GM23338 (cell line): ENCODE results near the gene ALMS1. TPM values are rescaled to one million over a fixed set of nuclear protein-coding genes. Genes with fewer than 3 reads are reported as not detected.
"Not testable (repeated sequence)": the region's sequence is repeated elsewhere in the genome, so short reads cannot be mapped to it uniquely, and the experiment has no call there.

Experiments used
- ATAC-seq: fragments of 200-7000 bp; cut with Tn5 transposase; 3 replicates; pipeline ENCODE4 v1.9.1; 2020
- DNase-seq: peaks from one replicate; pipeline ENCODE4 v3.0.0-alpha.2; 2015; ENCODE audit warnings: low spot score
- H2AFZ ChIP-seq: fragments of 200-600 bp; sonication (generic); 2 replicates; pipeline ENCODE4 v1.8.0; 2016; ENCODE audit warnings: antibody characterized with exemption, mild to moderate bottlenecking, moderate library complexity
- H3F3A ChIP-seq: fragments of 200-600 bp; sonication (generic); replicated peaks from 2 replicates; pipeline ENCODE4 v1.8.0; 2017; ENCODE audit warnings: antibody characterized with exemption, mixed run types, low read depth
- H3K27ac ChIP-seq: fragments of 200-600 bp; sonication (generic); 2 replicates; pipeline ENCODE4 v1.6.1; 2016; ENCODE audit warnings: low read depth
- H3K27me3 ChIP-seq: fragments of 200-600 bp; sonication (generic); 2 replicates; pipeline ENCODE4 v1.8.0; 2016; ENCODE audit warnings: mild to moderate bottlenecking, mixed run types, moderate library complexity; ENCODE audit not compliant: insufficient read depth
- H3K36me3 ChIP-seq: fragments of 200-600 bp; sonication (generic); 2 replicates; pipeline ENCODE4 v1.8.0; 2016; ENCODE audit warnings: mild to moderate bottlenecking; ENCODE audit not compliant: insufficient read depth
- H3K4me1 ChIP-seq: fragments of 200-600 bp; sonication (generic); 2 replicates; pipeline ENCODE4 v1.8.0; 2016; ENCODE audit warnings: mild to moderate bottlenecking, moderate library complexity; ENCODE audit not compliant: insufficient read depth
- H3K4me2 ChIP-seq: fragments of 200-600 bp; sonication (generic); 2 replicates; pipeline ENCODE4 v1.7.1; 2017; ENCODE audit warnings: mixed run types
- H3K4me3 ChIP-seq: fragments of 200-600 bp; sonication (generic); 2 replicates; pipeline ENCODE4 v1.6.1; 2016; ENCODE audit warnings: mixed run types
- H3K79me2 ChIP-seq: fragments of 200-600 bp; sonication (generic); replicated peaks from 2 replicates; pipeline ENCODE4 v1.8.0; 2017; ENCODE audit warnings: mild to moderate bottlenecking; ENCODE audit not compliant: insufficient read depth
- H3K9me2 ChIP-seq: fragments of 200-600 bp; sonication (generic); 2 replicates; pipeline ENCODE4 v1.8.0; 2017; ENCODE audit not compliant: insufficient read depth
- H4K20me1 ChIP-seq: fragments of 200-600 bp; sonication (generic); replicated peaks from 2 replicates; pipeline ENCODE4 v1.8.0; 2017; ENCODE audit warnings: mild to moderate bottlenecking; ENCODE audit not compliant: insufficient read depth
- H3K27ac Mint-ChIP-seq: 2 replicates; pipeline ENCODE4 v1.8.0; 2020; ENCODE audit warnings: inconsistent platforms, mild to moderate bottlenecking, moderate library complexity, mixed read lengths
- H3K27me3 Mint-ChIP-seq: 3 replicates; pipeline ENCODE4 v1.8.0; 2022; ENCODE audit warnings: low read depth, mild to moderate bottlenecking, moderate library complexity, mixed read lengths, inconsistent platforms; ENCODE audit not compliant: insufficient read depth, poor library complexity
- H3K36me3 Mint-ChIP-seq: 3 replicates; pipeline ENCODE4 v1.8.0; 2021; ENCODE audit warnings: low read depth, mild to moderate bottlenecking, inconsistent platforms, moderate library complexity, mixed read lengths
- H3K4me1 Mint-ChIP-seq: 3 replicates; pipeline ENCODE4 v1.8.0; 2020; ENCODE audit warnings: mild to moderate bottlenecking, inconsistent platforms, mixed read lengths
- H3K4me3 Mint-ChIP-seq: 3 replicates; pipeline ENCODE4 v1.8.0; 2021; ENCODE audit warnings: moderate library complexity, mild to moderate bottlenecking, inconsistent platforms, mixed read lengths
- H3K9me3 Mint-ChIP-seq: 3 replicates; pipeline ENCODE4 v1.8.0; 2020; ENCODE audit warnings: moderate library complexity, mild to moderate bottlenecking, inconsistent platforms, mixed read lengths
- CTCF ChIP-seq, 2 experiments: fragments of 200-600 bp in 1 of 2; sonication (generic) in 1 of 2; conservative IDR thresholded peaks; 2 replicates each; pipeline versions ENCODE4 v1.5.1 to v1.6.1; 2016 to 2017; ENCODE audit warnings: antibody characterized with exemption in 2 of 2, low read depth in 2 of 2, mild to moderate bottlenecking in 2 of 2, moderate library complexity in 1 of 2
- REST ChIP-seq: IDR thresholded peaks from one replicate; pipeline ENCODE4 v1.6.1; 2018; ENCODE audit warnings: antibody characterized with exemption; ENCODE audit not compliant: unreplicated experiment
- polyA plus RNA-seq: library from polyadenylated mRNA; unstranded; fragments of >200 nt; fragmentation: Nextera tagmentation; extraction: Ambion mirVana; gene quantifications from 2 replicates; pipeline ENCODE4 v1.2.1, GENCODE V29; 2016
- total RNA-seq: library from RNA; depleted of rRNA; stranded (reverse); fragments of >200 nt; shearing (Covaris generic); gene quantifications from 2 replicates; pipeline ENCODE4 v1.2.3, GENCODE V29; 2014

The ALMS1 gene
- total and polyA plus RNA-seq, 2 experiments from 2014 or later, result 38.8 to 65.7 TPM

GRCh38 chr2:73503992-73504570, 118.4 kb downstream of the ALMS1 start (continued):
- no peak for TF ChIP-seq REST

GRCh38 chr2:73504850-73505249, 119.2 kb downstream of the ALMS1 start:
- not testable (repeated sequence) for H3K4me2 ChIP-seq
- H3K9me3 Mint-ChIP-seq, result peaks cover 28% of the 10 kb centered on the region

GRCh38 chr2:73510470-73510869, 124.8 kb downstream of the ALMS1 start:
- not testable (repeated sequence) for H3K27ac Mint-ChIP-seq, DNase-seq
- peak; percentile 19 to 45; a peak in 3 of 4 replicates for TF ChIP-seq CTCF (conservative IDR thresholded peaks at IDR 0.05; ENCODE audit: low read depth in 2 of 2)

More at GRCh38 chr2:73504850-73505249, 119.2 kb downstream of the ALMS1 start:
- not testable (repeated sequence) for H3F3A ChIP-seq, H2AFZ ChIP-seq, DNase-seq, H3K27me3 Mint-ChIP-seq, H3K9me2 ChIP-seq, H3K27ac Mint-ChIP-seq, ATAC-seq, H3K36me3 ChIP-seq, H3K27me3 ChIP-seq, H4K20me1 ChIP-seq, H3K4me1 Mint-ChIP-seq, H3K4me1 ChIP-seq, H3K4me3 Mint-ChIP-seq, H3K4me3 ChIP-seq, H3K27ac ChIP-seq
- H3K79me2 ChIP-seq, result peaks cover 47% of the 10 kb centered on the region
- peaks cover 48% of the 10 kb centered on the region for H3K36me3 Mint-ChIP-seq

More at GRCh38 chr2:73510470-73510869, 124.8 kb downstream of the ALMS1 start:
- not testable (repeated sequence) for H3F3A ChIP-seq, H3K27ac ChIP-seq, H3K4me1 ChIP-seq, H3K4me2 ChIP-seq, H3K27me3 Mint-ChIP-seq, H3K36me3 ChIP-seq, H3K4me3 ChIP-seq, H3K27me3 ChIP-seq, H2AFZ ChIP-seq, ATAC-seq, H4K20me1 ChIP-seq, H3K4me1 Mint-ChIP-seq, H3K9me2 ChIP-seq, H3K4me3 Mint-ChIP-seq
- Mint-ChIP-seq H3K9me3 (peaks cover 20% of the 10 kb centered on the region), H3K36me3 (peaks cover 42% of the 10 kb centered on the region)
- peaks cover 25% of the 10 kb centered on the region for H3K79me2 ChIP-seq
